PC-3 (cell line): ENCODE data around the gene C9orf57.

Experiments
- EZH2 ChIP-seq: fragments of 300-600 bp; sonication (generic); IDR thresholded peaks from one replicate; pipeline ENCODE4 v1.6.1; 2017; ENCODE audit warnings: antibody characterized with exemption, mild to moderate bottlenecking, low read length; ENCODE audit not compliant: unreplicated experiment
- EZH2phosphoT487 ChIP-seq: fragments of 300-600 bp; sonication (generic); IDR thresholded peaks from 2 replicates; pipeline ENCODE4 v1.6.1; 2018; ENCODE audit warnings: mild to moderate bottlenecking, antibody characterized with exemption, low read length, borderline replicate concordance

DNA sequence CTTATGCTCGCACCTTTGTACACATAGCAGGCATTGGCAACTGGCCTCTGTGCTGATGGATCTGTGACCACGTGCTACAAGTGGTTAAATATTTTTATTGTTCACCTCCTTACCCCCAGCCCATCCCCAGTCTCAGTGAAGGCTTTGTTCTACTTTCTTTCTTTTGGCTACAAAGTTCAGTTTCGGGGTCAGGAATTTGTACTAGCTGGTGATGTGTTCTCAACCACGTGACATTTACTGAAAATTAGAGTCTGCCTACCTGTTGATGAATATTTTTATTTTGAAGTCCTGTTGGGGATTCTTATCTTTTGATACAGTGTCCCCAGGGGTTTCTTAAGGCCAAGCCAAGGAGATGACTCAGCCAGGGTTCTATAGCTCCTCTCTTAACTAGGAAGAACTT is 47.8 kb downstream of the C9orf57 start:
- TF ChIP-seq EZH2 (no peak), EZH2phosphoT487 (no peak)
